C4-2B (cell line): ENCODE measurements around the gene DBNDD1.

ENCODE experiments used
- CTCF ChIP-seq: fragments of 450-650 bp; conservative IDR thresholded peaks from 2 replicates; pipeline ENCODE4 v1.5.1; 2017; ENCODE audit warnings: mild to moderate bottlenecking
- ZFX ChIP-seq: fragments of 450-650 bp; IDR thresholded peaks from 2 replicates; pipeline ENCODE4 v1.6.1; 2017

DNA sequence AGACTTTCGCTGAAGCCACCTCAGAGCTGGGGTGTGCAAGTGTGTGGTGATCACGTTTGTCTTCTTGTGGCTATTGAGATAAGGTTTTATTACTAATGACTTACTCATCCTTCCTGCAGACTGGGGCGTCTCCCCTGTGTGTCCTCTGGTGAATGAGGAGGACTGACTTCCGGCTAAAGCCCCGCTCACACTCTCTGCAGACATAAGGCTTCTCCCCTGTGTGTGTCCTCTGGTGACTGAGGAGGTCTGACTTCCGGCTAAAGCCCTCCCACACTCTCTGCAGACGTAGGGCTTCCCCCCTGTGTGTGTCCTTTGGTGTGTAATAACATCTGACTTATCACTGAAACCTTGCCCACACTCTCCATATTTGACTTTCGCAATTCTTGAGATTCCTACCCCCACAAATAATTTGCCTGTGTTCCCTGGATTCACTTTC is 38.5 kb upstream of the DBNDD1 start:
- TF ChIP-seq CTCF (no peak), ZFX (no peak)
